HuH-7 (cell line): ENCODE results near the gene CACNB2.
"Not testable (repeated sequence)": the region's sequence is repeated elsewhere in the genome, so short reads cannot be mapped to it uniquely, and the experiment has no call there.

ENCODE experiments used
- DNase-seq: peaks from one replicate; pipeline ENCODE4 v3.0.0; 2011; ENCODE audit warnings: low spot score

The CACNB2 gene

DNA sequence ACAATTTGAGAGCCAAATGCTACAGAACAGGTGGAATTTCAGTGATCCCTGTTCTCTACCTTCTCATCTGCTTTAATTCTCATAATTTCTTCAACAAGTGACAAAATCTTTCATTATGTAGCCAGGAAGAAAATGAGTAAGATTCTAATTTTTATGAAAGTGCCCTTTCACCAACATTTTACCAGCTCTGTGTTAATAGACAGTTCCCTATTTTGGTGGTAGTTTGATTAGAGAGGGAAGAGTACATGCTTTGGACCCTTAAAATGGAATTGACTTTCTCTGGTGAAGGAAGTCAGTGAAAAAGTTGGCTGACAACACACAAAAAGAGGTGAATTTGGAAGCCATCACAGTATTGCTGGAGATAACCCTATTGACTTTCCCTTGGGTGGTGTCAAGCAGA, 61.7 kb downstream of the CACNB2 start:
- no peak for DNase-seq

DNA sequence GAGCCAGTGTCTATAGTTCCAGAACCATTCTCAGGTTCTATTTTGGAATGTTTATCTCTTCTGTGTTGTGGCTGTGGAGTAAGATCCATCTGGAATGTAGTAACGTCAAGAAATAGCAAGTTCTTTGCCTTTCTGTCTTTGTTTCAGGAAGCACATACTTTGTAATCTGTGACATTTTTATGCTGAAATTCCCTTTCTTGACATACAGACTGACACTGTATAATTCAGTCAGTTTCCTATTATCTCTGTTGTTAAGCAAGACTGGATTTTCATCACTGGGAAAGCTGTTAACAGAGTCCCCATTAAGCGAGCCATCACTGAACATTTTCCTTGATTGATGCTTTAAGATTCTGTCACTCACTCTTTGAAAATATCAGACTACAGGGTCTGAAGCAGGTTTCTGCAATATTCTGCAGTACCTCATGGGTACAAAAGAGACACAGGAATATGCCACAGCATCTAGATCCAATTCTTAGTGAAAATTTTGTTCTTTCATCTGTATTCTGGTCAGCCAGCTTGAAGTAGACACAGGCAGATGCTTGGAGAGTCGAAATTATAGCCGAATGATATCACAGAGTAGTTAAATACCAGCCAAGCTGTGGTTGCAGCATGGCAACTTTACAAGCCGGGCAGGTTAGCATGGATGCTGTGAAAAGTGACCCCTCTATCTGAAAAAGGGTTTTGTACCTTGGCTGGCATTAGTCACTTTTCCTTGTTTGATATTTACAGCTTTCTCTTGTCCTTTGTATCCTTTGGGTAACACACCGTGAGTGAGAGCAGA, 62.6 kb downstream of the CACNB2 start:
- no peak for DNase-seq

DNA sequence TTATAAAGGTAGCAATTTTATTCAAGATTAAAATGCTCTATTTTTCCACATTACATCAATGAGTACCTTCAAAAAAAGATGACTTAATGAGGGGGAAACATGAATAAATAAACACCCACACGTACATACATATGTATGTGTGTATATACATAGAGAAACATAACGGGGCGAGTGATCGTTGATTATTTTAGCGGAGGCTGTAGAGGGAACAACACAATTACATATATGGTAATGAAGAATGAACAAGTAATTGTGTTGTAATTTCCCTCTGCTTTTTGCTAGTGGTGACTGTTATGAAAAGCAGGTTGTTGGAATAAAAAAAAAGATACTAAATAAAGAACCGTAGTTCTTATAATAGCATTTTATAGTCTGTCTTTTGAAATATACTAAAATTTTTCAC, 63.2 kb downstream of the CACNB2 start:
- DNase-seq, result no peak

DNA sequence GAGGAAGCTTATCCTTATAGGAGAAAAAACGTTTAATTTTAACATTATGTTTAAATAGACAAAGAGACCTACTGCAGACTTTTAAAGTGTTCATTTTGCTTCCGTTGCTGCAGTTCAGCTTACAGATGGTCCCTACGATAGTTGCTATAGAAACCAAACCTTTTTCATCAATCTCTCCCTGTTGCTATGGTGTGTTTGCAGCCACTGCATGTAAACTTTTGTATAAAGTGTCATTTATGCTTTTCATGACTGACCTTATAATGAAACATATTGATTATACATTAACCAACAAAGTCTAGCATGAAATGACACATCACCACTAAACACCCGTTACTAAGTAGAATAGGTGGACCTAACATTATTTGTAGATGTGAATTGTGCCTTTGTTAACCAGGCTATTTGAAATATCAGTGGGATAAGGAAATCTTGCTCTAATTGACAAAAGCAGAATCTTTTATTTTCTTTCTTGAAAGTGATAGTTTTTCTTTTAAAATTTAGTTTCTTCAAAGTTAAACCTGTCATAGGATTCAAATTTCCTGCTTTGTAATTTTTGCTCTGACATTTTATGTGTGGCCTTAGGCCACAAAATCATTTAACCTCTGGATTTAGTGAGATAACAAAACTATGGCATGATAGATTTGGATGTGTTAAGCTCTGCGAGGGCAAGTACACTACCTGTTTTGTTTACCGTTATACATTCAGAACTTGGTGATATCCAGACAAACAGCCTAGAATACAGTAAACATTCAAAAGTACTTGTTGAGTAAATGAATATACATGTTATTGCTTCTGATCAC, 64.0 kb downstream of the CACNB2 start:
- DNase-seq, result no peak

DNA sequence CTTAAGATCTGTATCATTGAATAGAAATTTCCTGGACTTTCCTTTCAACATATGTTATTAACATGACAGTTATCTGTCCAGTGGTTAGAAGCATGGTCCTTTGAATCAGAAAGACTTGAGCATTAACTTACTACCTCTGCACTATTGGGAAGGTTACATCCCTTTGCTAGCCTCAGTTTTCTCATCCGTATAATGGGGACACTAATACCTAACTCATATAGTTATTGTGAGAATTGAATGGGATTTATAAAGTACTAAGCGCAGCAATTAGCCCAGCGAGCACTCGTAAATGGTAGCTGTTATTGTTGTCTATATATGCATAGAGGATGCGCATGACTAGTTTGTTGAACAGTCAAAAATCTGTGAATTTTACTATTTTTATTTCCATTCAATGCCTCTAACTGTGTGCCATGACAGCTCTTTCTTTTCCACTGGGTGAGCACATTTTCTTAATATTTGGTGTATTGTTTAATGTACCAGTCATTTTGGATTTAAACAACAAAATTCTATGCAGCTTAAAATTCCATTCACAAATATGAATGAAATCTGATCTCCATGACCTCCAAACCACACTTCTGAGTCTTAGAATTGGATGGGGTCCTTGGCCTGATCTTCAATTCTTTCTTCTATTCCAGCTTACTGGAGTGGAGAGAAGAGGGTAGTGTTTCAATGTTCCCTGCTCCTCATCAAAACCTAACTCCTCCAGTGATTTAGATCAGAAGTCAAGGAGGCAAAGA, 65.0 kb downstream of the CACNB2 start:
- DNase-seq, result no peak

DNA sequence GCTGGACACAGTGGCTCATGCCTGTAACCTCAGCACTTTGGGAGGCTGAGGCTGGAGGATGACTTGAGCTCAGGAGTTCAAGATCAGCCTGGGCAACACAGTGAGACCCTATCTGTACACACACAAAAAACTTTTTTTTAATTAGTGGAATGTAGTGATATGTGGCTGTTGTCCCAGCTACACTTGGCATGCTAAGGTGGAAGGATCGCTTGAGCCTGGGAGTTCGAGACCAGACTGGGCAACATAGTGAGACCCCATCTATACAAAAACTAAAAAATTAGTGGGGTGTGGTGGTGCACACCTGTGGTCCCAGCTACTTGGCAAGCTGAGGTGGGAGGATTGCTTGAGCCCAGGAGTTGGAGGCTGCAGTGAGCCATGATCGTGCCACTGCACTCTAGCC, 68.0 kb downstream of the CACNB2 start:
- not testable (repeated sequence) for DNase-seq

DNA sequence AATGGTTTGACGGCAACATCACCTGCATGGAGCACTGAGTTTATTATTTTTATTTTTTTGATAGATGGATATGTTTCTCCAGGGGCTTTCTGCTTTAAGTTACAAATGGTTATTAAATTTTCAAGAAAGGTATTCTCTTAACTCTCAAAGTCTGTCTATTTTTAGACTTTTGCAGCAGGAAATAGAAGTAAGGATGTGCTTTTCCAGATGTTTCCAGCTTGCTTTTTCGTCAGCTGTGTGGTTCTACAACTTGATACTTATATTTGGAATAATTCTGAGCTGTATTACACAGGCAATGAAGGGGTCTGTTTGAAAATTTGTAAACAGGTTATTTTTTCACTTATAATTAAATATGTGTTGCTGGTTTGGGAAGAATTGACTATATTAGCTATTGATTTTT, 69.0 kb downstream of the CACNB2 start:
- DNase-seq, result no peak

DNA sequence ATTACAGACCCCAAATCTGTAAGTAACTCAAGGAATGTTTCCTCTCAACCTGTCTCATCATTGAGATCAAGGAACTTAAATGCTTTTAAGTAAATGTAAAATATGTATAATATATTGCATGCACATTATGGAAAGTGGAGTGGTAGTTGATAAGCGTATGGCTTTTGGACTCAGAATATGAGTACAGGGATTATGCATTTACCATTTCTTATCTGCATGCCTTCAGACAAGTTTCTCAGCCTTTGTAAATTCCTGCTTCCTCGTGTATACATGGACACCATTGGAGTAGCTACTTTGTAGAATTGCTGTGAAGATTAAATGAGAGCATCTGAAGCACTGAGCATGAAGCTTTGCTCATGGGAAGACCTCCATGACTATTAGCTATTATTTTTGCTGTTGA, 70.5 kb downstream of the CACNB2 start:
- no peak for DNase-seq

DNA sequence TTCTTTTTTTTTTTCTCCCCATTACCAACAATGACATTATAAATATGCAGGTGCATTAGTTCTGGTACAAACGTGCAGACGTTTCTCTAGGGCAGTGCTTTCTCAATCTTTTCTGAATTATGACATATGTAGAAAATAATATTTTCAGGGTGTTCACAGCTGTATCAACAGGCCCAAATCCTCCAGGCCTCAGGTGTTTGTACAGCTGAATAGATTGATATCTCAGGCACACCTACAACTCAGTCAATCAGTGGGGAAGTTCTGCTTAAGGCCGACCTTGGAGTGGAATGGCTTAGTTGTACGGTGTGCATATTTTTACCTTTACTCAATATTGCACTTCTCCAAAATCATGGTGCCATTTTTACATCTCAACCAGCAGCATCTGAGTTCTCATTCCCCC, 71.6 kb downstream of the CACNB2 start:
- DNase-seq, result no peak

DNA sequence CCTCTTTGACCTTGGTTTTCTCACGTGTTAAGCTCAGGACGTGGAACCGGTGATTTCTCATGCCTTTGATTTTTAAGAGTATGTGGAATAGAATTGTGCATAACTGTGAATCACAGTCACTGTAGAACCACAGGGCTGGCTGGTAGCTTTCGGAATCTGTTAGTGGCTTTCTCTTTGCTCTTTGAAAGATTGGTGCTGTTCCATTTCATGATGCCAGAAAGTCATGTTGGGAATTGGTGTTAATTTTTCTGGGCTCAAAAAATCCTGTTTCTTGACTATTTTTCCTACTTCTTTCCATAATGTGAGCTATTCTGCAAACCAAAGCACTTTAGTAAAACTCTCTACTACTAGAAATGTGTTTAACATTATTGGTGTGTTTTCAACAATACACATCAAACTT, 73.0 kb downstream of the CACNB2 start:
- DNase-seq, result no peak

DNA sequence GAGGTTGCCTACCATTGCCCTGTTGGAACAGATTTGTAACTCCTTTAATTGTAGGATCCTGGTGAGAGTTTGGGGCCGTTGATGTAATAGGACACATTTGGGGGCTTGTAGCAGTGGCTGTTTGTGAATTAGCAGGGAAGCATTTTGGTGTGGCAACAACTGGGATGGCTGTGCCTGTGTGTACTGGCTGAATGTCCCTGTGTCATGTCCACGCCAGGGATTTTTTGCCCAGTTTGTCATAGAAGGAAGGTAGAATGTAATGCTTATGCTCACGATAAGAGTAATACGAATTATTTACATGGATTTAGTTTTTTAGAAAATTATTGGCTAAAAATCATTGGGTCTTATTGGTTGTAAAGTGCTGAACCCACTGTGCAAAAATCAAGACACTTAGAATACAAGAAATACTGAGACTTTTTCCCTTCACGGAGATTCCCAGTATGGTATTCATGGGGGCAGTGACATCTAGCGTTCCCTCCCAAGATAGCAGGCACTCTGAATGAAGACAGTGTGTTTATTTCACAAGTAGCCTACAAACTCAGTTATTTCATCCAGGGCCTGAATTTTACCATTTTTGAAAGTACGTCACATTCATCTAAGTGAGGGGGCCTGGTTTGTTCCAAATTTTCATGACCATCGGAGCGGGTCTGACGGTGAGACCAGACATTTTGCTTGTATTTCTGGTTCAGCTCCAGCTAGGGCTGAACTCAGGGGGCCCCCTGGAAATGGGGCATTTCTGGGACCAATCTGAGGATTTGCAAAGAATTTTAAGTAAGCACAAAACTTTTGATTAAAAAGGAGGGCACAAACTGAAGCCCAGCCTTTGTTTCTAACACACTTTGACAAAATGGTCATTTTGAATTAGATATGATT, 74.7 kb downstream of the CACNB2 start:
- DNase-seq, result peak; percentile 44

DNA sequence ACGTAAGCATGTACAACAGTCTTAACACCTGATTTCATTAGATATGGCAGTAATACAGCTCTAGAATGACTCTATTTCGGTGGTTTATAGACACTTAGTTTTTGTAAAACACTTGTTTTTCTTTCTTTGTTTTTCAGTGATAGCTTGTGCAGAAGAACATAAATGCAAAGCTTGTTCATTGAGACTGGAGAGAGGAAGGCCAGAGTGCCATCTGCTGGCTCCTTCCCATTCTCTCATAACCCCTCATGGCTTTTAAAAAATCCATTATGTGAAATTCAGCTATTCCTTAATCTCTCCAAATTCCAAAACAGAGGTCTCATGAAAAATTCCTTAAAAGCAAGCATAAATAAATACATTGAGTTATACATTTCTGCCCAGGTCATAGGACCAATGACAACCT, 76.3 kb downstream of the CACNB2 start:
- peak; percentile 13 for DNase-seq

DNA sequence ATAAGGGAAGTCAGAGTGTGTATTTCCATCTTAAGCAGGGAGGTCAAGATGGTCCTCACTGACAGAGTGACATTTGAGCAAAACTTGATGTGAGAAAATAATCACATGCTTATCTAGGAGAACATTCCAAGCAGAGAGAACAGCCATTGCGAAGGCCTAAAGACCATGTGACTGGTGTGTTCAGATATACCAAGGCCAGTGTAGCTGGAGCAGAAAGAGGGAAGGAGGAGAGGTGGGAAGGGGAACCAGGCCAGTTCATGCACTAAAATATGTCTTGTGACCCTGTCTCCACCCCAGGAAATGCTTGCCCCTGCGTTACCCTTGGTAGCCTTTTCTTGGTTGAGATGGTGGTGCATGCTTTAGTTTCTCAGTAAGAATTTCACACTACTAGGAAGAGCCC, 77.4 kb downstream of the CACNB2 start:
- no peak for DNase-seq

DNA sequence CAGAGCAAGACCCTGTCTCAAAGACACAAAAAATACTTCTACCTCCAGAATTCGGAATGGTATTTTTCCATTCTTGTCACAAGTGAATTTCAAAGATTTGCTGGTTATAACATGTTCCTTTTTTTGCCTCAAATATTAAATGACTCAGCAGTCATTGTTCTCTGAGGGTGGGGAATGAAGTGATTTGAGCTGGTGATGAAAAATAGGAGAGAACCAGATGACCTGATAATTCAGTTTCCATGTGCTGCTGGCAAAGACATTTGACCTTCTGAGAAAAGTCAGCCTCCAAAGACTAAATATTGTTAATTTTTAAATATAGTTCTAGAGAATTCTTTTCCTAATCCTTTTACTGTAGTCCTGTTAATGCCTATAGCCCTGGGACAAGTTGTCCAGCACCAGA, 78.9 kb downstream of the CACNB2 start:
- no peak for DNase-seq

DNA sequence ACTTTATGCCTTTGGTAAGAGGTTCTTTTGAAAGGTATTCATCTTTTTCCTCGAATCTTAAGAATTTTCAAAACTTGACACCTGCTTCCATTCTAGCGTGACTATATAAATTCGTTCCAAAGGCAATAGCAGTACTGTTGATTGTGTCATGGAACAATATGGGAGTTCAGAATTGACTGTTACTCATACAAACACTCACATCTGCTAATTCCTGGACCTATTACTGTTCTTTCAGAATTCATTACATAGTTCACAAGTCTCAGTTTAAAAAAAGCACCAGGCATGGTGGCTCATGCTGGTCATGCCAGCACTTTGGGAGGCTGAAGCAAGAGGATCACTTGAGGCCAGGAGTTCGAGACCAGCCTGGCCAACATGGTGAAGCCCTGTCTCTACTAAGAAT, 80.9 kb downstream of the CACNB2 start:
- no peak for DNase-seq

DNA sequence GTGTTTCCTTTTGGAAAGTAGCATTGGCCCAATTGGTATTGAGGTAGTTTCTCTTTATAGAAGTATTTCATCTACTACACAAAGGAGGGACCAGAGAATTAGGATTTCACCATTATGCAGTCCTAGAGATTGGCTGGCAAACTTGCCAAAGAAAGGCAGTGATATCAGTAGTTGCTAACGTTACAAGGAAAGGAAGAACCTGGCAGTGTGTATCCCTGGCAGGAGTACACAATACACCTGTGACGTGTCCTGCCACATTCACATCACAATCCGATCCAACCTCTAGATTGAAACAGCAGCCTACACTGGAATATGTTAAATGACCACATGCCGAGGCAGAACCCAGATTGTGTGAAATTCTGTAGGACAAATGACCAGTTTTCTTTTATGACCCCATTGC, 81.7 kb downstream of the CACNB2 start:
- DNase-seq, result no peak

DNA sequence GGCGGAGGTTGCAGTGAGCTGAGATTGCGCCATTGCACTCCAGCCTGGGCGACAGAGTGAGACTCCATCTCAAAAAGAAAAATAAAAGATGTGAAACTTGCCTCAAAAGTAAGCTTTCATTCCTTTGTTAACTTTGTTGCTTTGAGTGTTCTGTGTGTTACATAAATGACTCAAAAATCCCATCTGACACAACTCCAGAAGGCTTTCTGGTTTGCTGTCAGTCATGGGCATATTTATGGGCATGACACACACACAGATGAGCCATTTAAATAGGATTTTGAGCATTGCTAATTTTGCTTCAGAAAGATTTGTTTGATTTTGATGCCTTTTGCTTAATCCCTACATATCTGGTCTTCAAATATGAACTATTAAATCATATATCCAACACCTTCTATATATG, 82.6 kb downstream of the CACNB2 start:
- no peak for DNase-seq

DNA sequence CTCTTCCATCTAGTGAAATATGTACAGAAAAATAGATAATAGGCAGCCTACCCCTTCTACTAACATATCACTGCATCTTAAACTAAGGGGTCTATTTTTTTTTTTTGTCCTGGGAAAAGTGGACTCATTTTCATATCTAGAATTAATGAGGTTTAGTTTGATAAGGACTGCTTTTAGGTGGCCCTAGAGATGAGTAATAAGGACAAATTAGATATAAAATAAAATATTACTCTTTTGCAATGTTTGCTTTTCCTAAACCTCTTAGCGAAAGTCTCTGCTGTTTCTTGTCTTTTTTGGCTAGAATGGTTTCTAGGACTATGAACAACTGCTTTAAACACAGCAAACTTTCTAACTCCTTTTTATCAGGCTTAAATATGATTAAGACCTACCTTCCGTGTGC, 83.7 kb downstream of the CACNB2 start:
- DNase-seq, result no peak

DNA sequence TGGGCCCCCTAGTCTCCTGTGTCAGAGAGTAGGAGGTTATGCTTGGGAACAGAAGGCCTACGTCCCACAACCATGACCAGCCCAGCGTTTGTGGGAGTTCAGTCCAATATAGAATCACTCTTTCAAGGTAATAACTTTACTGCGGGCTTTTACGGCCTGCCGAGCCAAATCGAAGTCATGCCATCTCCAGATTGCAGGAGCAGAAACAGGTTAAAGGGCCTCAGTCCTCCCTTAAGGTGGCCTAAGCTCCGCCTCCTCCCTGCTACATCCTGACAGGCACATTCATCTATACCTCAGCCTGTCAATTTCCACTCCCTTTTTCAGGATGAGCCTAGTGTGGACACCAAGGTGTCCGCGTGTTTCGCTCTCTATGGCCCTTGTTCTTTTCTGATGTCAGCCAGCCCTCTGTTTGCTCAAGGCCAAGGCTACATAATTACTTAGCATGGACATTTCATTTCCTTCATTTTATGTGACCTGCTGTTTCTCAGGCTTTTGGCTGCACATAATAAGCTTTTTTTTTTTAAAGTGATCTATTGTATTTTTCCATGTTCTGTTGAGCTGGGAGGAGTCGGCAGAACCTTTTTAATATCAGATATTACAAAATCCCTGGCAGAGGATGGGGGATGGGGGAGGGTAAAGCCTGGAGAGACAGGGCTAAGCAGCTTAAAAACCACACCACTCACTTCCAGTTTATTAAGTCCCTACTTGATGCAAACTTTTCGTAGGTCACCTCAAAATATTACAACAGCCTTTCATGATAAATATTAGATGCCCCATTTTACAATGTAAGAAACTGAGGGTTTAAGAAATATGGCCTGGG, 84.6 kb downstream of the CACNB2 start:
- DNase-seq, result no peak

DNA sequence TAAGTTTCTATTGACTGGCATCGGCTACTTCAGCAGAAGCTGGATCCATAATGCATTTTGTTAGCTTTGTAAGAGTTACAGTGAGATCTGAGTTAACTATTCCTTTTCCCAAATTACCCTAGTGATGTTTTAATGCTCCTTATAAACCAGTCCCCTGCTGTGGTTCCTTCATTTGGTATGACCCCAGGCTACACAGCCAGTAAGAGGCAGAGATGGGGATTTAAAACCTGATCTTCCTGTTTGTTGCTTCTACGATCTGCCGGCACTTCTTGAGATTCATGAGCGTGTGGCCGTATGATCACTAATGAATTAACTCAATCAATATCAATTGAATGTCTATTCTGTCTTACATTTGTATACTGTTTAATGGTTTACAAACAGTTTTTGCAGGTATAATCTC, 86.1 kb downstream of the CACNB2 start:
- DNase-seq, result no peak

DNA sequence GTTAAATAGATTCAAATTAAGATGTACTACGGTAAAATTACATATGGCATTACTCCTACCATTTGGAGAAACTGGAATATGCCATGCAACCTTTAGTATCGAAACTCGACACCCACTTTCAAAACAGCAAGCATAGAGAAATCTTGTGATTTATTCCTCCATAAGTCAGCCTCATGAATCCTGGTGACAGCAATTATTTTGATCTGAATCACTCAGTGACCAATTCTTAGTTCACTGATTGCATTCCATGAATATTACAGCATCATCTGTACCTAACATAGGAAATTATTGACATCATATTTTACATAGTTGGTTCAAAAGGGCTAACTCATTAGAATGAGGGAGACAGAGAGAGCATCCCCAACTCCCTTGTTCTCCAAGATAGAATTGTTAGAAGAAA, 89.6 kb downstream of the CACNB2 start:
- no peak for DNase-seq
